Panc1 (cell line): ENCODE results near the gene SLC2A11.

Source experiments
- POLR2AphosphoS5 ChIP-seq: IDR thresholded peaks from 2 replicates; pipeline ENCODE4 v1.6.1; 2012; ENCODE audit warnings: mild to moderate bottlenecking, low read depth, low read length, moderate library complexity
- SIN3A ChIP-seq: IDR thresholded peaks from 2 replicates; pipeline ENCODE4 v1.6.1; 2012; ENCODE audit warnings: low read depth, mild to moderate bottlenecking, low read length, moderate library complexity, borderline replicate concordance; ENCODE audit not compliant: insufficient read depth
- TF ChIP-seq, protein P1 (sequence below): fragments of 450-650 bp; IDR thresholded peaks from 2 replicates; pipeline ENCODE4 v1.5.1; 2017; ENCODE audit warnings: mild to moderate bottlenecking
- TF ChIP-seq, protein P2 (sequence below), 2 experiments: IDR thresholded peaks; 2 replicates each; pipeline ENCODE4 v1.6.1; 2011 to 2012; ENCODE audit warnings: low read depth in 2 of 2, control low read depth in 1 of 2, low read length in 1 of 2, mild to moderate bottlenecking in 1 of 2, moderate library complexity in 1 of 2; ENCODE audit not compliant: insufficient read depth in 1 of 2

DNA sequence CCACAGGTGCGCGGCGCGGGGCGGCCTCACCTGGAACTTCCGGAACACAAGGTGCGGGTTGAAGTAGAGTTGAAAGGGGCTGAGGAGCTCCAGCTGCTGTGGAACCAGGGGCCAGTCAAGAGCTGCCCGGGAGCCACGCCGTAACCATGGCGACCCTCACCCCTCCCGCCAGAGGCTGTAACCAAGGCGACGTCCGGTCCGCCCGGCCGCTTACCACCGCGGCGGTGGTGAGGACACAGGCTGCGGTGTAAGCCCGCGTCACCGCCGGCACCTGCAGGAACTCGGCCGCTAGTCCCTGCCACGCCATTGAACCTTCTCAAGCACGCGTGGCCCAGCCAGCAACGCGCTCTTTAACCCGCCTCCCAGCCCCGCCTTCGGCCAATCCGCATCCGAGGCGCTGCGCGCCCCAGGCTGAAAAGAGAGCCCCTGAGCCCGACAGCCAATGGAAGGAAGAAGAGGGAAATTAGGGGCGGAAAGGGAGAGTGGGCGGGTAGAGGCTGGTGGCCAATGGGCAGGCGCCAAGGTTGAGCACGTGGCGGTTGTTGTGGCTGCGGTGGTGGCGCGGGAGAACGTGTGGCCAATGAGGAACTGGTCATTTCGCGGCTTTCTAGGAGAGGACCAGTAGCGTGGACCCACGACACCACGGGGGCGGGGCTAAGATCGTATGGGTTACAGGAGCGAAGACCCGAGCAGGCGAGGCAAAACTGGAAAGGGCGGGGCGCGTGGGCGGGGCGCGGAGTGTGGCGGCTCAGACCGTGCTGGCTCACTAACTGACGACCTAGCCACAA, 18.8 kb upstream of the SLC2A11 start, which contains the start of gene DERL3:
- TF ChIP-seq POLR2AphosphoS5 (no peak), SIN3A (no peak)
- TF ChIP-seq, protein P1, sequence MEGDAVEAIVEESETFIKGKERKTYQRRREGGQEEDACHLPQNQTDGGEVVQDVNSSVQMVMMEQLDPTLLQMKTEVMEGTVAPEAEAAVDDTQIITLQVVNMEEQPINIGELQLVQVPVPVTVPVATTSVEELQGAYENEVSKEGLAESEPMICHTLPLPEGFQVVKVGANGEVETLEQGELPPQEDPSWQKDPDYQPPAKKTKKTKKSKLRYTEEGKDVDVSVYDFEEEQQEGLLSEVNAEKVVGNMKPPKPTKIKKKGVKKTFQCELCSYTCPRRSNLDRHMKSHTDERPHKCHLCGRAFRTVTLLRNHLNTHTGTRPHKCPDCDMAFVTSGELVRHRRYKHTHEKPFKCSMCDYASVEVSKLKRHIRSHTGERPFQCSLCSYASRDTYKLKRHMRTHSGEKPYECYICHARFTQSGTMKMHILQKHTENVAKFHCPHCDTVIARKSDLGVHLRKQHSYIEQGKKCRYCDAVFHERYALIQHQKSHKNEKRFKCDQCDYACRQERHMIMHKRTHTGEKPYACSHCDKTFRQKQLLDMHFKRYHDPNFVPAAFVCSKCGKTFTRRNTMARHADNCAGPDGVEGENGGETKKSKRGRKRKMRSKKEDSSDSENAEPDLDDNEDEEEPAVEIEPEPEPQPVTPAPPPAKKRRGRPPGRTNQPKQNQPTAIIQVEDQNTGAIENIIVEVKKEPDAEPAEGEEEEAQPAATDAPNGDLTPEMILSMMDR, result no peak
- TF ChIP-seq, protein P2, sequence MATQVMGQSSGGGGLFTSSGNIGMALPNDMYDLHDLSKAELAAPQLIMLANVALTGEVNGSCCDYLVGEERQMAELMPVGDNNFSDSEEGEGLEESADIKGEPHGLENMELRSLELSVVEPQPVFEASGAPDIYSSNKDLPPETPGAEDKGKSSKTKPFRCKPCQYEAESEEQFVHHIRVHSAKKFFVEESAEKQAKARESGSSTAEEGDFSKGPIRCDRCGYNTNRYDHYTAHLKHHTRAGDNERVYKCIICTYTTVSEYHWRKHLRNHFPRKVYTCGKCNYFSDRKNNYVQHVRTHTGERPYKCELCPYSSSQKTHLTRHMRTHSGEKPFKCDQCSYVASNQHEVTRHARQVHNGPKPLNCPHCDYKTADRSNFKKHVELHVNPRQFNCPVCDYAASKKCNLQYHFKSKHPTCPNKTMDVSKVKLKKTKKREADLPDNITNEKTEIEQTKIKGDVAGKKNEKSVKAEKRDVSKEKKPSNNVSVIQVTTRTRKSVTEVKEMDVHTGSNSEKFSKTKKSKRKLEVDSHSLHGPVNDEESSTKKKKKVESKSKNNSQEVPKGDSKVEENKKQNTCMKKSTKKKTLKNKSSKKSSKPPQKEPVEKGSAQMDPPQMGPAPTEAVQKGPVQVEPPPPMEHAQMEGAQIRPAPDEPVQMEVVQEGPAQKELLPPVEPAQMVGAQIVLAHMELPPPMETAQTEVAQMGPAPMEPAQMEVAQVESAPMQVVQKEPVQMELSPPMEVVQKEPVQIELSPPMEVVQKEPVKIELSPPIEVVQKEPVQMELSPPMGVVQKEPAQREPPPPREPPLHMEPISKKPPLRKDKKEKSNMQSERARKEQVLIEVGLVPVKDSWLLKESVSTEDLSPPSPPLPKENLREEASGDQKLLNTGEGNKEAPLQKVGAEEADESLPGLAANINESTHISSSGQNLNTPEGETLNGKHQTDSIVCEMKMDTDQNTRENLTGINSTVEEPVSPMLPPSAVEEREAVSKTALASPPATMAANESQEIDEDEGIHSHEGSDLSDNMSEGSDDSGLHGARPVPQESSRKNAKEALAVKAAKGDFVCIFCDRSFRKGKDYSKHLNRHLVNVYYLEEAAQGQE (IDR thresholded peaks at IDR 0.05; ENCODE audit: insufficient read depth in 1 of 2, low read depth in 2 of 2, low read length in 1 of 2), result no peak
